Breast epithelium (tissue), 3 donors: ENCODE measurements around the gene ANKRD44.

ENCODE experiments used
- CTCF ChIP-seq, 3 donors: fragments of 450-650 bp; IDR thresholded peaks; one replicate each; pipeline ENCODE4 v1.5.1; 2016 to 2017; ENCODE audit warnings: antibody characterized with exemption in 3 of 3, mild to moderate bottlenecking in 3 of 3, moderate library complexity in 3 of 3
- POLR2AphosphoS5 ChIP-seq, 3 donors: sonication (generic); formaldehyde crosslinking; IDR thresholded peaks; one replicate each; pipeline ENCODE4 v1.6.1; 2017; ENCODE audit warnings: antibody characterized with exemption in 3 of 3

DNA sequence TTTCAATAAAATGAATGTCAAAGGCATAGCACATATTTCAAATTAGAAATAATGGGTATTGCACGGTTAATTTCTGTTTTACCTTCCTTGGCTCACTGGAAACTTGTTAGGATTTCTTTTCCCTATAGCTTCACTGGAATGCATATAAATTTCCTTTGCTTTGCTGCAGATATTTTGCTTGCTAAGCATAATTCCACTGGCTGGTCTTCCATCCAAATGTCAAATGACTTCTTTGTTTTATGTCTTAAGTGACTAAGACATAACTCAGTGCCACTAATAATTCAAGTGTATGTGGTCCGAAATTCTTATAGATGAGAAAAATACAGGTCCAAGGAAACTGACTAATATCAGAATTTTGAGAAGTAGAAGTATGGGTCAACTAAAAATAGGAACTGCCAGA is 201.3 kb downstream of the ANKRD44 start:
- no peak for TF ChIP-seq CTCF (IDR thresholded peaks at IDR 0.05)
- TF ChIP-seq POLR2AphosphoS5 (IDR thresholded peaks at IDR 0.05) = no peak
